HFFc6 (cell line): Measurements from ENCODE around the gene TMEM255B. TPM values are rescaled to one million over a fixed set of nuclear protein-coding genes. Genes with fewer than 3 reads are reported as not detected.
"Not testable (repeated sequence)": the region's sequence is repeated elsewhere in the genome, so short reads cannot be mapped to it uniquely, and the experiment has no call there.

Source experiments
- DNase-seq: peaks from one replicate; pipeline ENCODE4 v3.0.0-alpha.2; 2018
- H3K27ac Mint-ChIP-seq: 2 replicates; pipeline ENCODE4 v1.8.0; 2020; ENCODE audit warnings: mild to moderate bottlenecking, mixed read lengths
- H3K27me3 Mint-ChIP-seq: 2 replicates; pipeline ENCODE4 v1.8.0; 2021; ENCODE audit warnings: mild to moderate bottlenecking, moderate library complexity, mixed read lengths; ENCODE audit not compliant: insufficient read depth
- H3K36me3 Mint-ChIP-seq: 2 replicates; pipeline ENCODE4 v1.8.0; 2021; ENCODE audit warnings: low read depth, mixed read lengths
- H3K4me1 Mint-ChIP-seq: 2 replicates; pipeline ENCODE4 v1.8.0; 2020; ENCODE audit warnings: low read depth, mixed read lengths
- H3K4me3 Mint-ChIP-seq: 2 replicates; pipeline ENCODE4 v1.8.0; 2020; ENCODE audit warnings: mild to moderate bottlenecking, moderate library complexity, mixed read lengths
- H3K9me3 Mint-ChIP-seq: 2 replicates; pipeline ENCODE4 v1.8.0; 2020; ENCODE audit warnings: mild to moderate bottlenecking, mixed read lengths
- total RNA-seq, 6 experiments: library from RNA; stranded (reverse); fragmentation: NEBNext Ultra II Directional; extraction: Animal tissue kit (Norgen Biotek cat#: 25700); gene quantifications; 2 replicates in 1 of 6; 3 replicates in 5 of 6; pipeline ENCODE4 v1.2.3, GENCODE V29; 2021
- TF ChIP-seq, protein P1 (sequence below): fragments of 200-600 bp; sonication (generic); IDR thresholded peaks from 2 replicates; pipeline ENCODE4 v1.5.0; 2021; ENCODE audit warnings: antibody characterized with exemption, mild to moderate bottlenecking

TMEM255B gene
- total RNA-seq, 6 experiments from 2014 or later = 8.2 to 10.3 (median 9.1) TPM

DNA sequence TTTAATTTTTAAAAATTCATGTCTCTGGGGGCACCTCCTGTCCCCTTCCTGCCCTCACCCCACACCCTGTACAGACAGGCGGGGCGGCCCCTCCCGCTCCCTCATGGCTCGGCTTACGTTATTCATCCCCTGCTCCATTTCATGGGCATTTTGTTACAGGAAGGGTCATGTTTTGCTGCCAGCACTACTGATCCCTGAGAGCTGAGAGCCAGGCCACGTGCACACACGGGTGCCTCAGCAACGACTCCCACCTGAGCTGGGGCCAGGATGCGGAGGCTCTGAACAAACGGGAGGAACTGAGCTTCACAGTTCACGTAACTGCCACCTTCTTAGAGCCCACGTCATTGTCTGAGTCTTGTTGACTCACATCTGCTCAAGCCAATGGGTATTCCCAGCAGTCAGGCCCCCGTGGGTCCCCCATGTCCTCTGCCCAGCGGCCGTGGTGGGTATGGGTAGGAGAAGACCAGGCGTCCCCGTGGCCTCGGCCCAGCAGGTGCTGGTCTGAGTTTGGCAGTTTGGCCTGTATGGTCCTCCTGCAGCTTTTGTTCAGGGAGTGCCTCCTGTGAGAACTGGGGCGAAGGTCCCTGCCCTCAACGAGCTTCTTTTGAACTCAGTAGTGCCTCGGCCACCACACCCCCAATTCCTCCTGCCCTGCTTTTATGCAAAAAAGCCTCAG lies 16.4 kb upstream of the TMEM255B start:
- no peak overlapping the region for H3K27ac Mint-ChIP-seq
- DNase-seq = no peak
- no peaks in the 10 kb centered on the region for H3K36me3 Mint-ChIP-seq
- H3K27me3 Mint-ChIP-seq = peaks cover 26% of the 10 kb centered on the region
- 0 out of 2 replicates have a peak, but pooled peaks cover 9% of the 10 kb centered on the region for H3K4me1 Mint-ChIP-seq
- no peak overlapping the region for H3K4me3 Mint-ChIP-seq
- no peaks in the 10 kb centered on the region for H3K9me3 Mint-ChIP-seq
- TF ChIP-seq, protein P1, sequence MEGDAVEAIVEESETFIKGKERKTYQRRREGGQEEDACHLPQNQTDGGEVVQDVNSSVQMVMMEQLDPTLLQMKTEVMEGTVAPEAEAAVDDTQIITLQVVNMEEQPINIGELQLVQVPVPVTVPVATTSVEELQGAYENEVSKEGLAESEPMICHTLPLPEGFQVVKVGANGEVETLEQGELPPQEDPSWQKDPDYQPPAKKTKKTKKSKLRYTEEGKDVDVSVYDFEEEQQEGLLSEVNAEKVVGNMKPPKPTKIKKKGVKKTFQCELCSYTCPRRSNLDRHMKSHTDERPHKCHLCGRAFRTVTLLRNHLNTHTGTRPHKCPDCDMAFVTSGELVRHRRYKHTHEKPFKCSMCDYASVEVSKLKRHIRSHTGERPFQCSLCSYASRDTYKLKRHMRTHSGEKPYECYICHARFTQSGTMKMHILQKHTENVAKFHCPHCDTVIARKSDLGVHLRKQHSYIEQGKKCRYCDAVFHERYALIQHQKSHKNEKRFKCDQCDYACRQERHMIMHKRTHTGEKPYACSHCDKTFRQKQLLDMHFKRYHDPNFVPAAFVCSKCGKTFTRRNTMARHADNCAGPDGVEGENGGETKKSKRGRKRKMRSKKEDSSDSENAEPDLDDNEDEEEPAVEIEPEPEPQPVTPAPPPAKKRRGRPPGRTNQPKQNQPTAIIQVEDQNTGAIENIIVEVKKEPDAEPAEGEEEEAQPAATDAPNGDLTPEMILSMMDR = no peak

- peaks cover 21% of the 10 kb centered on the region for H3K27me3 Mint-ChIP-seq
- 0 out of 2 replicates have a peak, but pooled peaks cover 9% of the 10 kb centered on the region for H3K4me1 Mint-ChIP-seq
- no peaks in the 10 kb centered on the region for H3K9me3 Mint-ChIP-seq
Observed at GRCh38 chr13:113743366-113744195, 15.4 kb upstream of the TMEM255B start.

GRCh38 chr13:113744197-113745000 lies 14.6 kb upstream of the TMEM255B start:
- Mint-ChIP-seq H3K4me3 (no peak overlapping the region), H3K4me1 (0 out of 2 replicates have a peak, but pooled peaks cover 9% of the 10 kb centered on the region), H3K27ac (no peak overlapping the region), H3K36me3 (no peaks in the 10 kb centered on the region), H3K27me3 (peaks cover 19% of the 10 kb centered on the region), H3K9me3 (no peaks in the 10 kb centered on the region)
- no peak for DNase-seq
- TF ChIP-seq, protein P1 = no peak

More at GRCh38 chr13:113743366-113744195, 15.4 kb upstream of the TMEM255B start:
- TF ChIP-seq, protein P1 = no peak
- no peak overlapping the region for H3K27ac Mint-ChIP-seq
- H3K4me3 Mint-ChIP-seq = no peak overlapping the region
- no peak for DNase-seq
- no peaks in the 10 kb centered on the region for H3K36me3 Mint-ChIP-seq

DNA sequence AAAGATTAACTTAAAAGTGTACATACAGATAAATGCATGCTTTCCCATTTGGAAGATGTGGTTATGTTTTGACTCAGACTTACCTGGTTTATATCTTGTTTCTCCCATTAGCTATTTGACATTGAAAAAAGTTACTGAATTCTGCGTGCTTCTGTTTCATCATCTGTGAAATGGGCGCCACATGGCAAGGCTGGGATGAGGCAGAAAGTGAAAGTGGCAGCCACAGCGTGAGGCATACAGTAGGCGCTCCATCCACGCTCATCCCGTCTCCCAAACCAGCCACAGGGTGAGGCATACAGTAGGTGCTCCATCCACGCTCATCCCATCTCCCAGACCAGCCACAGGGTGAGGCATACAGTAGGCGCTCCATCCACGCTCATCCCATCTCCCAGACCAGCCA lies 14.0 kb upstream of the TMEM255B start:
- H3K4me3 Mint-ChIP-seq = no peak overlapping the region
- H3K4me1 Mint-ChIP-seq = 0 out of 2 replicates have a peak, but pooled peaks cover 9% of the 10 kb centered on the region
- no peak overlapping the region for H3K27ac Mint-ChIP-seq
- peaks cover 17% of the 10 kb centered on the region for H3K27me3 Mint-ChIP-seq
- no peaks in the 10 kb centered on the region for H3K9me3 Mint-ChIP-seq
- H3K36me3 Mint-ChIP-seq = no peaks in the 10 kb centered on the region
- no peak for DNase-seq
- TF ChIP-seq, protein P1 = no peak

DNA sequence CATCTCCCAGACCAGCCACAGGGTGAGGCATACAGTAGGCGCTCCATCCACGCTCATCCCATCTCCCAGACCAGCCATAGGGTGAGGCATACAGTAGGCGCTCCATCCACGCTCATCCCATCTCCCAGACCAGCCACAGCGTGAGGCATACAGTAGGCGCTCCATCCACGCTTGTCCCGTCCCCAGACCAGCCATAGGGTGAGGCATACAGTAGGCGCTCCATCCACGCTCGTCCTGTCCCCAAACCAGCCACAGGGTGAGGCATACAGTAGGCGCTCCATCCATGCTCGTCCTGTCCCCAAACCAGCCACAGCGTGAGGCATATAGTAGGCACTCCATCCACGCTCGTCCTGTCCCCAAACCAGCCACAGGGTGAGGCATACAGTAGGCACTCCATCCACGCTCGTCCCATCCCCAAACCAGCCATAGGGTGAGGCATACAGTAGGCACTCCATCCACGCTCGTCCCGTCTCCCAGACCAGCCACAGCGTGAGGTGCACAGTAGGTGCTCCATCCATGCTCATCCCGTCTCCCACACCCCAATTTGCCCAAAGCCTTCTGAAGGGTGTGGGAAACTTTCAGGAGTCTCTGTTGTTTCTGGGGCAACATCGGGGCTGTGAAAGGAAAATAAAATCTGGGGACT lies 13.4 kb upstream of the TMEM255B start:
- H3K36me3 Mint-ChIP-seq, H3K27ac Mint-ChIP-seq, H3K4me3 Mint-ChIP-seq, DNase-seq, H3K9me3 Mint-ChIP-seq, H3K4me1 Mint-ChIP-seq: not testable (repeated sequence)
- peaks cover 12% of the 10 kb centered on the region; the same call in 1 of the 2 replicates for H3K27me3 Mint-ChIP-seq
